Body of pancreas (tissue), 4 donors: ENCODE measurements around the gene CYB561A3. TPM values are rescaled to one million over a fixed set of nuclear protein-coding genes. Genes with fewer than 3 reads are reported as not detected.

Experiments
- ATAC-seq: fragments of 150-250 bp; one replicate; pipeline ENCODE4 v1.9.1; 2016
- DNase-seq, 4 donors: peaks; one replicate each; pipeline ENCODE4 v3.0.0-alpha.2; 2019
- H3K27ac ChIP-seq, 4 donors: fragments of 200-600 bp; sonication (generic); 1 replicate in 3 of 4; 2 replicates in 1 of 4; pipeline versions ENCODE4 v1.5.1 to v1.6.1; 2016 to 2019; ENCODE audit warnings: mild to moderate bottlenecking in 1 of 4, mixed read lengths in 1 of 4, moderate library complexity in 1 of 4
- H3K27me3 ChIP-seq, 2 donors: fragments of 200-600 bp; sonication (generic); one replicate each; pipeline ENCODE4 v1.6.0; 2016; ENCODE audit warnings: mild to moderate bottlenecking in 1 of 2
- H3K36me3 ChIP-seq, 2 donors: fragments of 200-600 bp; sonication (generic); replicated peaks in 1 of 2; 2 replicates each; pipeline ENCODE4 v1.5.1; 2016; ENCODE audit warnings: low read depth in 2 of 2; ENCODE audit not compliant: insufficient read depth in 1 of 2
- H3K4me1 ChIP-seq: fragments of 200-600 bp; sonication (generic); one replicate; pipeline ENCODE4 v1.6.0; 2016
- H3K4me3 ChIP-seq, 2 donors: fragments of 200-600 bp; sonication (generic); 1 replicate in 1 of 2; 2 replicates in 1 of 2; pipeline ENCODE4 v1.5.1; 2016 to 2019
- H3K9me3 ChIP-seq, 3 donors: fragments of 200-600 bp; sonication (generic); 1 replicate in 2 of 3; 2 replicates in 1 of 3; pipeline ENCODE4 v1.5.1; 2016
- CTCF ChIP-seq, 7 experiments: fragments of 450-650 bp in 4 of 7; fragments of 200-600 bp in 3 of 7; sonication (generic) in 3 of 7; IDR thresholded peaks; one replicate each; pipeline ENCODE4 v1.5.1; 2016 to 2019; ENCODE audit warnings: antibody characterized with exemption in 7 of 7
- POLR2A ChIP-seq, 3 donors: fragments of 450-650 bp; IDR thresholded peaks; one replicate each; pipeline ENCODE4 v1.6.1; 2016; ENCODE audit warnings: antibody characterized with exemption in 3 of 3, mild to moderate bottlenecking in 2 of 3
- WGBS, 2 donors: methylation state at CpG; one replicate each; pipeline ENCODE4 v1.1.5; 2017; 5-methylcytosine and 5-hydroxymethylcytosine counted together
- intact Hi-C: fragments of 100-400 bp; cut with DNase I; formaldehyde crosslinking; loops from one replicate; pipeline ENCODE4 v1.15.1; 2023
- total RNA-seq, 2 donors: library from RNA; depleted of rRNA; stranded (reverse); fragments of >200 nt; gene quantifications; one replicate each; pipeline ENCODE4 v1.1.0, GENCODE V29; 2016

CYB561A3 gene
- total RNA-seq, 2 donors from 2014 or later, result 26.5 to 31.3 TPM

GRCh38 chr11:61377461-61378160 is 15.9 kb upstream of the CYB561A3 start:
- Histone ChIP-seq H3K9me3 (no peaks in the 10 kb centered on the region), H3K27me3 (no peaks in the 10 kb centered on the region), H3K36me3 (no peaks in the 10 kb centered on the region), H3K4me1 (no peaks in the 10 kb centered on the region), H3K4me3 (no peak overlapping the region), H3K27ac (no peak overlapping the region)
- 89 to 91% methylated on average over 6 of the region's 6 CpGs for WGBS, 2 donors
- intact Hi-C loops, result no loop called here
- DNase-seq, result no peak
- TF ChIP-seq CTCF (IDR thresholded peaks at IDR 0.05) (no peak), POLR2A (IDR thresholded peaks at IDR 0.05) (no peak)
- ATAC-seq, result no peak

GRCh38 chr11:61375761-61376108 is 14.1 kb upstream of the CYB561A3 start:
- DNase-seq, result no peak
- Histone ChIP-seq H3K36me3 (no peaks in the 10 kb centered on the region), H3K4me3 (no peak overlapping the region), H3K4me1 (no peaks in the 10 kb centered on the region), H3K27me3 (no peaks in the 10 kb centered on the region), H3K9me3 (no peaks in the 10 kb centered on the region), H3K27ac (no peak overlapping the region)
- TF ChIP-seq CTCF (IDR thresholded peaks at IDR 0.05) (no peak), POLR2A (IDR thresholded peaks at IDR 0.05) (no peak)
- WGBS, 2 donors, result 92 to 93% methylated on average over 6 of the region's 6 CpGs
- ATAC-seq, result no peak
- intact Hi-C loops, result no loop called here

DNA sequence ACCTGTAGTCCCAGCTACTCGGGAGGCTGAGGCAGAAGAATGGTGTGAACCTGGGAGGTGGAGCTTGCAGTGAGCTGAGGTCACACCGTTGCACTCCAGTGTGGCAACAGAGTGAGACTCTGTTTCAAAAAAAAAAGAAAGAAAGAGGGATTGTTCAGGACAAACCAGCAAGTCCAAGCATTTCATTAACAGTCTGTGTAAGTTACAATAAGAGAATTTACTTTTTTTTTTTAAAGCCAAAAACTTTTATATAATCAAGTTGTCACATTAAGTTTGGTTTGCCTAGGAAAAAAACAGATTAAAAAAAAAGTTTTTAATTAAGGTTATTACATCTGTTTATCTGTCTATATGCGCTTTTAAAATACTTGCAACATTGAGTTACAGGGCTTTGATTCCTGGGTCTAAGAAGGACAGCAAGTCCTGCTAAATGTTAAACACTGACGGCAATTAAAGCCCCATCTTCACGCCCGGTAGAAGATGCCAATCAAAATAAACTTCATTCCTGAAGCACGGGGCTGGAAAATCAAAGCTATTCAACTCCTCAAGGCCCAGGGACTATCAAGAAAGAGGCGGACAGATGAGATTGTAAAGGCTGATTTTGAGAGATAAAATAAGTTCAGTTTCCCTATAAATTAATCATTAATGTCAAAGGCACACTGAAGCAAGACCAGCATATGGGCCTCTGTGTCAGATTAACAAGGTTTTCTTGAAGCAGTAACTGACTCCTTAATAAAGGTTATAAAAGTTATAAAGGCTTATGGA is 11.2 kb upstream of the CYB561A3 start:
- H3K9me3 ChIP-seq, result no peaks in the 10 kb centered on the region
- ATAC-seq (no peak), DNase-seq (no peak)
- 74 to 77% methylated on average over 8 of the region's 8 CpGs for WGBS, 2 donors
- TF ChIP-seq POLR2A (IDR thresholded peaks at IDR 0.05), result no peak
- TF ChIP-seq CTCF (IDR thresholded peaks at IDR 0.05), result no peak
- peaks cover 5% of the 10 kb centered on the region for H3K4me1 ChIP-seq
- H3K36me3 ChIP-seq, result peaks cover 0 to 7% of the 10 kb centered on the region in 2 donors
- intact Hi-C loops, result no loop called here
- H3K4me3 ChIP-seq, result no peak overlapping the region
- H3K27me3 ChIP-seq, result no peaks in the 10 kb centered on the region
- H3K27ac ChIP-seq, result no peak overlapping the region

DNA sequence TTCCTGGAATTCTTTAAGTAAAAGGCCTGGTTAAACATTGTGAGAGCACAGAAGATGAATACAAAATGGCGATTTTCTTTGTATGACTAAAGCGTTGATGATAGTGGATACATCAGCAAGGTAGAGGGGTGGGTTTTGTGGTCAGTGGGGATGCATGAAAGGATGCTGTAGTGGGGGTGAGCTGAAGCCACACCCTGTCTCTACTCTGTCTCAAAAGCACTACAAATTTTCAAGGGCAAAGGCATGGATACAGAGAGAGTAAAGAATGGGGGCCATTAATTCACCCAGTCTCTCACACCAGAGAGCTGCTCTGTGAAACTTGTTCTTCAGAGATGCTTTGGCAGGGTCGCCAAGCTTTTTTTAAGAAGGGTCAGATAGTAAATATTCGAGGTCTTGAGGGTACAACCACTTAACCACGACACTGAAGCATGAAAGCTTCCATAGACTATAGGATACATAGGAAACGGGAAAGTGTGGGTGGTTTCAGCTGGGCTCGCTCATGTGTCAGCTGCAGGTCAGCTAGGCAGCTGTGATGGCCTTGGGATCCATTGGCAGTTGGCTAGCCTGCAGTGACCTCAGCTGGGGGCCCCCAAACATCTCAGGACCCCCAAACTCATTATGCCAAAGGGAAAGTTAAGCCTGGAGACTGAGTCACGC is 8.8 kb upstream of the CYB561A3 start:
- H3K4me1 ChIP-seq, result peaks cover 5% of the 10 kb centered on the region
- no peak for TF ChIP-seq CTCF (IDR thresholded peaks at IDR 0.05)
- TF ChIP-seq POLR2A (IDR thresholded peaks at IDR 0.05), result no peak
- no peaks in the 10 kb centered on the region for H3K27me3 ChIP-seq
- peaks cover 0 to 22% of the 10 kb centered on the region in 2 donors for H3K36me3 ChIP-seq
- H3K9me3 ChIP-seq, result no peaks in the 10 kb centered on the region
- 87 to 94% methylated on average over 8 of the region's 8 CpGs for WGBS, 2 donors
- no peak for ATAC-seq
- no peak overlapping the region for H3K4me3 ChIP-seq
- intact Hi-C loops, result no loop called here
- H3K27ac ChIP-seq, result no peak overlapping the region
- no peak for DNase-seq
